ENCODE results near the gene SYCN.
A peak's percentile ranks its signal among the peaks of the same experiment; 100 is the strongest.
"Not testable (repeated sequence)": the region's sequence is repeated elsewhere in the genome, so short reads cannot be mapped to it uniquely, and the experiment has no call there.

SYCN gene

DNA sequence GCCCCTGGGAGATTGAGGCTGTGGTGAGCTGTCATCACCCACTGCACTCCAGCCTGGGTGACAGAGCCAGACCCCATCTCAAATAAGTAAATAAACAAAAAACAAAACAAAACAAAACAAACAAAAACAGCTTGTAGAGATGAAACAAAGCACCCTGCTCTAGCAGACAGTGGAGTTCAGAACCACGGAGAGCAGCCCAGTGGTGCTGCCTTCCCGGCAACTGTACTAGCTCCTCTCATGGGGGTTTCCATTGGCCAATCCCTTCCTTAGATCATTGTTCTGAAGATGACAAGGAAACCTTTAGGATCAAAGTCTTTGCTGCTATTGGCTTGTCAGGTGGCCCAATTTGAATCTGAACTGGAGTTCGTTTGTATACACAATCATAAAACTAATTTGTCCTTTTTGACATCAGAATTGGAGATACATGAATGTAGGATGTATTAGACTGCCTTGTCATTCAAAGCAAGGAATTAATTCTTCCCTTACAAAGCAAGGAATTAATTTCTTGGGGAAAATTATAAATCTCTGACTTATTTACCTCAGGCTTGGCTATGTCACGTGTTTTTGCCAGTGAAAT, 19.7 kb upstream of the SYCN start:
- DNase-seq = peak; percentile 27

DNA sequence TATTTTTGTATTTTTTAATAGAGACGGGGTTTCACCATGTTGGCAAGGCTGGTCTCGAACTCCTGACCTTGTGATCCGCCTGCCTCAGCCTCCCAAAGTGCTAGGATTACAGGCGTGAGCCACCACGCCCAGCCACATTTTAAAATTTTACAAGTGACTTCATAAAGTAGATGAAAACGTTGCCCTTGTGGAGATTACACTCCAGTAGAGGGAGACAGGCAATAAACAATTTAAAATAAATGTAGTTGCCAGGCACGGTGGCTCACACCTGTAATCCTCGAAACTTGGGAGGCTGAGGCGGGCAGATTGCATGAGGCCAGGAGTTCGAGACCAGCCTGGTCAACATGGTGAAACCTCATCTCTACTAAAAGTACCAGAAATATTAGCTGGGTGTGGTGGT, 15.0 kb upstream of the SYCN start:
- DNase-seq = peak; percentile 20

DNA sequence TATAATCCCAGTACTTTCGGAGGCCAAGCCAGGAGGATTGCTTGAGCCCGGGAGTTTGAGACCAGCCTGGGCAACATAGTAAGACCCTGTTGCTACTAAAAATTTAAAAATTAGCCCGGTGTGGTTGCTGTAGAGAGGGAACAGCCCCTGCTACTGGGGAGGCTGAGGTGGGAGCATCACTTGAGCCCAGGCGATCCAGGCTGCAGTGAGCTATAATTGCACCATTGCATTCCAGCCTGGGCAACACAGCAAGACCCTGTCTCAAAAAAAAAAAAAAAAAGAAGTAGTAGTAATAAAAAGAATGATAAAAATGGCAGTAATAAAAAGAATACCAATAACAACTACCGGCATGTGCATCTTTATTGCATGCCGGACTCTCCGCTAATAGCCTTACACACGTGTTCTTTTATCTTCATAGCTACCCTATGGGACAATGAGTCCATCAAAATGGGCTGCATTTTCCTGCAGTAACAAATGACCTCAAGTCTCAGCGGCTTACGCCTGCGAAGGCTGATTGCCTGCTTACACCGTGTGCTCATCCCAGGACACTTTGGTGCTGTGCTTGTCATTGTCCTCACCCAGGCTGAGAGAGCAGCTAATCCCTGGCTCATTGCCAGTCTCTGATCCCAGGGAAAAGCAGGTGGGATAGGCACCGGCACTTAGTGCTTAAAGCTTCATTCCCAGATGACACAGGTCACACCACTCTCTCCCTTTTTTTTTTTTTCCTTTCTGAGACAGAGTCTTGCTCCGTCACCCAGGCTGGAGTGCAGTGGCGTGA, 14.4 kb upstream of the SYCN start:
- no peak for DNase-seq

DNA sequence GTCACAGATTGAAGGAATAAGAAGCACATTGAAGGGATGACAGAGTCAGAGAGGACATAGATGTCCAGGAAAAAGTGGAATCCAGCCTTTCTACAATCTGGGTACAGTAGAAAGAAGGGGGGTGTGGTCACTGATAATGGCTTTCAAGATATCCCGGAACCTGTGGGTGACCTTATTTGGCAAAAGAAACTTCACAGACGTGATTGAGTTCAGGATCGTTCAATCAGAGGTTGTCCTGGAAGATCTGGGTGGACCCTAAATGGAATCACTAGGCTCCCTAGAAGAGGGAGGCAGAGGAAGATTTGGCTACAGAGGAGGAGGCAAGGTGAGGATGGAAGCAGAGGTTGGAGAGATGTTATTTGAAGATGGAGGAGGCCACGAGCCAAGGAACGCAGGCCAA, 13.0 kb upstream of the SYCN start:
- DNase-seq = no peak

DNA sequence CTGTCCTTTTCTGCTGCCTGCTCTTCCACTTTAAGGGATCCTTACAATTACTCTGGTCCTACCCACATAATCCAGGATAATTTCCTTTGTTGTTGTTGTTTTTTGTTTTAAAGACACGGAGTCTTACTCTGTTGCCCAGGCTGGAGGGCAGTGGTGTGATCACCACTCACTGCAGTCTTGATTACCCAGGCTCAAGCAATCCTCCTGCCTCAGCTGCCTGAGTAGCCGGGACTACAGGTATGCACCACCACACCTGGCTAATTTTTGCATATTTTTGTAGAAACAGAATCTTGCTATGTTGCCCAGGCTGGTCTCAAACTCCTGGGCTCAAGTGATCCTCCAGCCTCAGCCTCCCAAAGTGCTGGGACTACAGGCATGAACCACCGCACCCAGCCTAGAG, 11.3 kb upstream of the SYCN start:
- DNase-seq = not testable (repeated sequence)

DNA sequence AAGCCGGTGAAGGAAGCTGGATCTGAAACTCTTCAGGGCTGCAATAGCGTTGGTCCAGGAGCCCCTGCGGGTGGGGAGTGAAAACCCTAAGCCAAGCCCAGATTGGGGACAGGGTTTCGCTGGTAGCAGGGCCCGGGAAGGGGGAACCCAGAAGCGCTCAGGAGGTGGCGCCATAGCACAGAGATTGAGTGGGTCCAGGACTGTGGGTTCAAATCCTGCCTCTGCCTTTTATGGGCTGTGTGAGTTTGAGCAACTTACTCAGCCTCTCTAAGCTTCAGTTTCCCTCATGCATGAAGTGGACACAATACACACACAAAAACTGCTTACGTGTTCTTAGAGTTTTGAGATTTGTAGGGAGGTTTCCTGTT, 8.3 kb upstream of the SYCN start:
- peak; percentile 78 for DNase-seq

DNA sequence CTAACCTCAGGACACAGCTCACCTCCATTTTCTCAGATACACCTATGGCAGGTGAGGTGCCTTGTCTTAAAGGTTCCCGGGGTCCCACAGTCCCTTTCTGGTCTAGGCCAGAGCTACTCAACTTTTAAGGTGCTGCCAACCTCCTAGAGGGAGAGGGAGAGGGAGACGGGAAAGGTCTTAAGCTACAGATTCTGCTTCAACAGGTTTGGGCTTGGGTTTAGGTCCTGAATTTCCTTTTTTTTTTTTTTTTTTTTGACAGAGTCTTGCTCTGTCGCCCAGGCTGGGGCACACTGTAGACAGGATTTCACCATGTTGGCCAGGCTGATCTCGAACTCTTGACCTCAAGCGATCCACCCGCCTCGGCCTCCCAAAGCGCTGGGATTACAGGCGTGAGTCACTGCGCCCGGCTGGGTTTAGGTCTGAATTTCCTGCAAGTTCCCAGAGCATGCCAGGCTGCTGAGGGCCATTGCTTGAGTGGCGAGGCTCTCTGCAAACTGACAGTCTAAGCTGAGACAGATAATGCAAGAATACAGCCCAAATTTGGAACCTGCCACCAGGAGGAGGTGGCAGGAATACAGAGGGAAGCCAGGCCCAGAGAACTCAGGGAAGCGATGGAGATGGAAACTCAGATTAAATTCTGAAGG, 7.8 kb upstream of the SYCN start:
- DNase-seq = no peak

DNA sequence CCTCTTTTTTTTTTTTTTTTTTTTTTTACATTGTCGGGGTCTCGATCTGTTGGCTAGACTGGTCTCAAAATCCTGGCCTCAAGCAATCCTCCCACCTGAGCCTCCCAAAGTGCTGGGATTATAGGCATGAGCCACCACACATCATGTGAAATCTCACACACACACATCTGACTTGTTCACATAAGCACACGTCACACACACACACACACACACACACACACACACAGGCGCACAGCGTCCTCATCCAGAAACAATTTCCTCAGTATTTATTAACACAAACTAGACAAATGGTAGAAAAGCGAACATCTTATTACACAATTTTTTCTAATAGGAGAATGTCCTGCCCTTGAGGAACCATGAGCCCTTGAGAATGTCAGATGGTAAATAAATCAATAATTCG, 5.1 kb upstream of the SYCN start:
- DNase-seq = no peak

DNA sequence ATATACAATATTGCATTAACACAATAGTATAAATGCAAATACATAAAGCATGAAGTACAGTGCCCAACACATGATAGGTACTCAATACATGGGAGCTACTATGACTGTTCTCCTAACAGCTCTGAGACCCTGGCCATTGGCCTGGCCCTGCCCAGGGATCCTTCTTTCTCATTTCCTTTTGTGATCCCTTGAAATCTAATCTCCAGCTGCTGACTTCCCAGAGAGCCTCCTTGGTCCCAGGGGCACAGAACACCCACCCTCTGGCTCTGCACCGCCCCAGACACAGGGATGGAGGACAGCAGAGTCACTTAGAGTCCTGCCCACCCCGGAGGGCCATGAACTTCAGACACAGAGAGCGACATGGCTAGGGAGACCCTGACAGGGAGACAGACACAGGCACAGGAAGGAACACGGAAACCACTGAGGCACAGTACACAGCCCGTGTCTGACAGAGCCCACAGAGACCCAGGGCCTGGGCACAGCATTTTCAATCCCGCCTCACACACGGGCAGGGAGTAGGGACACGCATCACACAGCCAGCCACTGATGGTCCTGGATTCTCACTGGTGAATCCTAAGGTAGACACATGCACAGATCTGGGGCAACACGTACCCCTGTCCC, 4.2 kb upstream of the SYCN start:
- no peak for DNase-seq

DNA sequence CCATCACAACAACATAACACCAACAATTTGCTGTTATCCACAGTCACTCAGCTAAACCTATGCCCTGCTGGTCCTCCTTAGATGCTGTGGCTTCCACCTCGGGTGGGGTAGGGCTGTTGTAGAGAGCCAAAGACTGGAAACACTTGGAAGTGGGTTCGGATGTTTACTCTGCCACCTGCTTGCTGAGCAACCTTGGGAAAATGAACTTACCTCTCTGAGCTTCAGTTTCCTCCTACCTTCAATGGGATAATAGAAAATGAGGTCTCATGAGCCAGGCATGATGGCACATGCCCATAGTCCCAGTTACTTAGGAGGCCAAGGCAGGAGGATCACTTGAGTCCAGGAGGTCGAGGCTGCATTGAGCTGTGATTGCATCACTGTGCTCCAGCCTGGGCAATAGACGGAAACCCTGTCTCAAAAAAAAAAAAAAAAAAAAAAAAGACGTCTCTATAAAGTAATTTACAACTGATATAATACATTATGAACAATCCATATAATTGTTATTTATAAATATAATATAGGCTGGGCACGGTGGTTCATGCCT, 3.3 kb upstream of the SYCN start:
- DNase-seq = no peak

DNA sequence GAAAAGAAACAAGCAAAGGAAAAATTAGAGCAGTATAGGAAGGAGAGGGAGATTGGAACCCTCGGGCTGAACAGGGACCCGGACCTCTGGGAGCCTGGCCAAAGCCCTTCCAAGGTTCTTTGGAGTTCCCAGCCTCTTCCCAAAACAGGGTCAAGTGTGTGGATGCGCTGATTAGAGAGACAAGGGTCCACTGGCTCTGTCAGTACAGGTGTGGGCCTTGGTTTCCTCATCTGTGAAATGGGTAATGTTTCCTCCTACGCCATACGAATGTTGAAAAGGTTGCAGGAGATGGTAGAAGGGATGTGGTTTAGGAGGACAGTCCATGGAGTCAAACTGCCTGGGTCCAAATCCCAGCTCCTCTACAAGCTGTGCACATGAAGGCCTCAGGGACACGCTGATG, 2.1 kb upstream of the SYCN start:
- no peak for DNase-seq

DNA sequence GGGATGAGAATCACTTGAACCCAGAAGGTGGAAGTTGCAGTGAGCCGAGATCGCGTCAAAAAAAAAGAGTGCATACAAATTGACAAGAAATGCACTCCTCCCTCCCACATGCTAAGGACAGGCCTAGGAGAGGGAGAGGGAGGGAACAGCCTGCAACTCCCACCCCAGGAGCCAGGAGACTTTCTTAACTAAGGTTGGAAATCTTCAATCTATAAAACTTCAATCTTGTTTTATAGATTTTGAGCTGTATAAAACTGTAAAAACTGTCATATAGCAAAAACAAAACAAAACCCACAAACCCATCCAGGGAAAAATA, 1.3 kb upstream of the SYCN start:
- DNase-seq = peak; percentile 50

DNA sequence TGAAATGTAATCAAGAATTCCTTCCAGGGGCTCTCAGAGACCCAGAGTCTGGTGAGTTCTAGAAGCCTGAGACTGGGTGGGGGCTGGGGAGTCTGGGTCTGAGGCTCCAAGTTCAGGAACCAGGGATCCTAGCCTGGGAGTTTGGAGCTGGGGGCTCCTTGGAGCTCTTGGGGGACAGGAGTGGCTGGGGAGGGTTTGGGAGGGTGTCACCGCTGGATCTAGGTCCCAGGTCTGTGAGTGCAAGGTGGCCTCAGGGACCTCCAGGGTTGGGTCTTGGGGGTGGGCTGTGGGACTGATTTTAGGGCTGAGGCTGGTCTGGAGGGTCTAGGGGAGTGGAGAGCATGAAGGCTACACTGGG, 1.1 kb downstream of the SYCN start:
- no peak for DNase-seq

DNA sequence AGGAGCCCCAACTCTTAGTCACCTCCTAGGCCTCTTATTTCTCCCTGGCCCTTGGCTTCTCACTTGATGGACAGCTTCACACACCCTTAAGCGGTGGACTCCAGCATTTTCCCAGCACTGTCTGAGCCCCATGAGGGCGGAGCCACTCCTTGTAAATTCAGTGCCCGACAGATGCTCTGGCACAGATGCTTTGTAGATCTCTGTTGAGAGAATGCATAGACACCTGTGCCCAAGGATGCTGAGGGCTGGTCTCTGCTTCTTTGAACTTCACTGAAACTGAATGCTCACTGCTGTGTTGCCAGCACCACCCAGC, 3.3 kb downstream of the SYCN start:
- DNase-seq = no peak

DNA sequence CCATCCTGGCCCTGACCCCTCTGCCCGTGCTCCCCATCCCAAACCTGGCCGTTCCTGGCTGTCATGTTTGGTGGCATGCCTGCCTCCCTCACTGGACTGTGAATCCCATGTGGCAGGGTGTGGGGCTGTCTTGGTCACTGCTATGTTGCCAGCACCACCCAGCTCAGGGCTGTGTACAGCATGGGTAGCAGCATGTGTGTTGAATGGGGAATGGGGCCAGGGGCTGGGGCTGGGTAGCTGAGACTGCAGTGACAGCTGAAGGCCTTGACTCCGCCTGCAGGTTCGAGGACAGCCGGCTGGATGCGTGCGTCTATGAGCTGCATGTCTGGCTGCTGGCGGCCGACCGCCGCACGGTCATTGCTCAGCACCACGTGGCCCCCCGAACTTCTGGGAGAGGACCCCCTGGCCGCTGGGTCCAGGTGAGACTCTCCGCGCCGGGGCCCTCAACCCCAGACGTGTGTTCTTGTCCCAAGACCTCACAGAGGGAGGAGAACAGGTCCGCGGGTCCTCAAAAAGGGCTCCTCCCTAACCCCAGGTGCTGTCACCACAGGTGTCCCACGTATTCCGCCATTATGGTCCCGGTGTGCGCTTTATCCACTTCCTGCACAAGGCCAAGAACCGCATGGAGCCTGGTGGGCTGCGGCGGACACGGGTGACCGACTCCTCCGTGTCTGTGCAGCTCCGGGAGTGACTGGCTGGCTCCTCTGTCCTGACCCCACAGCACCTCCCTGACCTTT, 3.8 kb downstream of the SYCN start:
- no peak for DNase-seq

DNA sequence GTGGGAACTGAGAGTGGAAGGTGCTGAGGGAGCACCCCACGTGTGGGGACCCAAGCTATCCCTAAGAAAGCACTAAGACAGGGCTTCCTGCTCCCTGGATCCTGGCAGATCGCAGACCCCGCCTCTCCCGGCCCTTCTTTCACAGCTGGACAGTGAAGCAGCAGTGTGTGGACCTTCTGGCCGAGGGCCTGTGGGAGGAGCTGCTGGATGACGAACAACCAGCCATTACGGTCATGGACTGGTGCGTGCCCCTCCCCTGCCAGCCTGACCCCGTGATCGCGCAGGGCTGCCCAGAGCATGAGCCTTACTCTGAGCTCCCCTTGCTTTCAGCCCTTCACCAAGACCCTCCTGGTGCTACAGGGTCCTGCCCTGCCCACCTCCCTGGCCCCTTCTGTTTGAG, 5.0 kb downstream of the SYCN start:
- peak; percentile 51 for DNase-seq

DNA sequence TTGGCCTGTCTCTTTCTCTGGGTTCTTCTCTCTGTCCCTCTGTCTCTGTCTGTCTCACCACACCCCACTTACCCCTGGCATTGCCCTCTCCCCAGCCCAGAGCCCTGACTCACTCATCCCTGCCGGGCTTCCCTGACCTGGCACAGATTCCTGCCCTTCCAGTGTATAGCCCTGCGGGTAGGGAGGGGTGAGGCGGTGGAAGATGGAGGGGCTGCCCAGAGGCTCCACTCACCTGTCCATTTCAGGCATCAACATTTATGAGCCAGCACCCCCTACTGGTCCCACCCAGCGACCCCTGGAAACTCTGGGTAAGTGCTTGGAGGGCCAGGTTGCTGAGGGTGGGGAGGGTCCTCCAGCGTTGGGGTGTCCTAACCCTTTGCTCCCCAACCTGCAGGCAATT, 6.3 kb downstream of the SYCN start:
- DNase-seq = no peak

DNA sequence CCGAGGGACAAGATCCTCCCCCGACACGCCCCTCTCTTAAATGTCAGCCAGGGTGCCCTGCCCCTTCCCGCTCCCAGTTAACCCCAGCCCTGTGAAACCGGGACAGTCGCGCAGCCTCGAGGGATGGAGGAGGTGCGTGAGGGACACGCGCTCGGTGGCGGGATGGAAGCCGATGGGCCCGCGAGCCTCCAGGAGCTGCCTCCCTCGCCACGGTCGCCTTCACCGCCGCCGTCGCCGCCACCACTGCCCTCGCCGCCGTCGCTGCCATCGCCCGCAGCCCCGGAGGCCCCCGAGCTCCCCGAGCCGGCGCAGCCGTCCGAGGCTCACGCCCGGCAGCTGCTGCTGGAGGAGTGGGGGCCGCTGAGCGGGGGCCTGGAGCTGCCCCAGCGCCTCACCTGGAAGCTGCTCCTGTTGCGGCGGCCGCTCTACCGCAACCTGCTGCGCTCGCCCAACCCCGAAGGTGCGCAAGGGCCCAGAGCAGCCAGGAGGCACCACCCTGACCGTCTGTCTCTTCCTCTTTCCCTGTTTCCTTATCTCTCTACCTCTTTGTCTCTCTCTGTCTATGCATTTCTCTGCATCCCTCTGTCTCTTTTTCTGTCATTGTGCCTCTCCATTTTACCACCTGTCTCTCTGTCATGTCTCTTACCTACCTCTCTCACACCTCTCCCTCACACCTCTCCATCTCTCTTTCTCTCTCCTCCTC, 7.1 kb downstream of the SYCN start, which contains the start of gene NCCRP1:
Gene NCCRP1 (plus strand): TSS at position 105 of the 703 bp plus-strand sequence. CDS start 19 bp downstream, at position 124.
- DNase-seq = no peak

DNA sequence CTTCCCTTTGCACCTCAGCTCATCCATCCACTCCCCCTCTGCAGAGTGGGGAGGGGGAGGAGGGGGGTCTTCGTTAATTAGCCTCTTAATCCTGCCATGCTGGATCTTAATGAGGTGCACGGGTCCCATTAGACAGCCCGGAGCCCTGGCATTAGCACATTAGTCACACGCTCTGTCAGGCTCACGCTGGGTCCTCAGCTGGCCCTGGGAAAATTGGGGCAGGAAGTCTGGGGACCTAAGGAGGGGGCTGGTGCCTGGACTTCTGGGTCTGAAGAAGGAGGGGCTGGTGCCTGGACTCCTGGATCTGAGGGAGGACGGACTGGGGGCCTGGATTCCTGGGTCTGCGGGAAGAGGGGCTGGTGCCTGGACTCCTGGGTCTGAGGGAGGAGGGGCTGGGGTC, 7.7 kb downstream of the SYCN start:
- DNase-seq = no peak

DNA sequence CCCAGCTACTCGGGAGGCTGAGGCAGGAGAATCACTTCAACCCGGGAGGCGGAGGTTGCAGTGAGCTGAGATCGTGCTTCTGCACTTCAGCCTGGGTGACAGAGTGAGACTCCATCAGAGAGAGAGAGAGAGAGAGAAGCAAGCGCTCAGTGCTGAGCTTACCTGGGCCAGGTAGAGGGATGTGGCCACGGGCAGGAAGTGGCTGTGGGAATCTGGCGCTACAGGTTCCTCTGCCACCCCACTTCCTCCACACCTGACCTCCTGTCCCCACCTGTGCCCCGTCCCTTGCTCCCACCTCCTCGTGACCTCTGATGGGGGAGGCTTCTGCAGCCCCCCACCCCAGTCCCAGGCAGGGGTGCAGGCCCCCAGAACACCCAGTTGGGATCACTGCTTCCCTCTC, 8.3 kb downstream of the SYCN start:
- no peak for DNase-seq

DNA sequence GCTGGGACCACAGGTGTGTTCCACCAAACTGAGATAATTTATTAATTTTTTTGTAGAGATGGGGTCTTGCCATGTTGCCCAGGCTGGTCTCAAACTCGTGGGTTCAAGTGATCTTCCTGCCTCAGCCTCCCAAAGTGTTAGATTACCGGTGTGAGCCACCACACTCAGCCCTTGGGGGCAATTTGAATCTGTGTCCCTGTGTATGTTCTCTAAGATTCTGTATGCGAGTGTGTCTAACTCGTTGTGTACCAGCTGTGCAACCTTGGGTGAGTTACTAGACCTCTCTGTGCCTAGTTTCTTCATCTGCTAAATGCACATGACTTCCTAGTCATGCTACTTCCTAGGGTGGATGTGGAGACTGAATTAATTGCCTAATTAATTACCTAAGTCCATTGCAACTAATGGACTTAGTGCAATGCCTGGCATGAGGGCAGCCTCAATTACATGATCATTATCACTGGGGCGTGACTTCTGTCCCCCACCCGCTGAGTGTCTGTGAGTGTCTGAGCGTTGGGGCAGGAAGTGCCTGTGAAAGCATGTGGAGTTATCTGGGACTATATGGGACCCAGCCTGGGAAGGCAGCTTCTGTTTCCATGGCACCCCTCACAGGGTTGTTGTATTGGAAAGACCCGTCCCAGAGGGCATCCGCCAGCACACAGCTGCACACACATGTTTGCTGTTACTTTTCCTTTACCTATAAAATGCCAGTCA, 9.1 kb downstream of the SYCN start:
- DNase-seq = no peak

DNA sequence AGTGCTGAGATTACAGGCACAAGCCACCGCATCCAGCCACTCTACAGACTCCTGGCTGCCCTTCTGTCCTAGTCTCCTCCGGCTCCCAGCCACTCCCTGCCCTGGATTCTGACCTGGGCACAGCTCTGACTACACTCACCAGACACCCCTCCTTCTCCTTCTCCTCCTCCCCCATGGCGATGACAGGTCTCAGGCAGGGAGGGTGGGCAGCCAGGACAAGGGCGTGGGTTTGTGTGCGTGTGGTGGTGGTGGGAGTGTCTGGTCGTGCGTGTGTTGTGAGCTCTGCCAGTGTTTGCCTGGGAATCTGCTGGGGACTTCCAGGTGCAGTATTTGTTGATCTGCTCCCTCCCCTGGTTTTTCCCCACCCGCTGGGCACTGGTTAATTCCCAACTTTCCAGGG, 10.3 kb downstream of the SYCN start:
- no peak for DNase-seq

Data from OCI-M1 (cell line).